GM18526 (cell line): Measurements from ENCODE around the gene ACTL10.

ENCODE experiments used
- POLR2A ChIP-seq: IDR thresholded peaks from 3 replicates; pipeline ENCODE4 v1.6.1; 2011; ENCODE audit not compliant: insufficient read length; ENCODE audit errors: extremely low read depth

Gene ACTL10

GRCh38 chr20:33646191-33646590, 20.6 kb upstream of the ACTL10 start:
- no peak for TF ChIP-seq POLR2A

GRCh38 chr20:33647603-33648395, 18.9 kb upstream of the ACTL10 start:
- TF ChIP-seq POLR2A, result no peak

GRCh38 chr20:33648396-33649004, 18.2 kb upstream of the ACTL10 start:
- TF ChIP-seq POLR2A, result no peak

- no peak for TF ChIP-seq POLR2A
Measured at GRCh38 chr20:33649201-33649681, 17.5 kb upstream of the ACTL10 start.

- no peak for TF ChIP-seq POLR2A
Measured at GRCh38 chr20:33650111-33650752, 16.5 kb upstream of the ACTL10 start.

- TF ChIP-seq POLR2A, result no peak
Measured at GRCh38 chr20:33650753-33651561, 15.8 kb upstream of the ACTL10 start.

GRCh38 chr20:33651562-33652048, 15.1 kb upstream of the ACTL10 start:
- TF ChIP-seq POLR2A, result no peak

- TF ChIP-seq POLR2A, result no peak
Measured at GRCh38 chr20:33653218-33653899, 13.4 kb upstream of the ACTL10 start.

- no peak for TF ChIP-seq POLR2A
Measured at GRCh38 chr20:33653900-33654596, 12.7 kb upstream of the ACTL10 start.

GRCh38 chr20:33654680-33655161, 12.0 kb upstream of the ACTL10 start:
- no peak for TF ChIP-seq POLR2A

- no peak for TF ChIP-seq POLR2A
Measured at GRCh38 chr20:33655164-33655563, 11.6 kb upstream of the ACTL10 start.

- no peak for TF ChIP-seq POLR2A
Measured at GRCh38 chr20:33656010-33656782, 10.5 kb upstream of the ACTL10 start.
